KMS-11 (cell line): ENCODE results near the gene SCART1.

Experiments used
- H2AFZ ChIP-seq: fragments of 200-600 bp; sonication (generic); 2 replicates; pipeline ENCODE4 v1.6.1; 2016; ENCODE audit warnings: antibody characterized with exemption, mixed run types, low read depth
- H3K27ac ChIP-seq: fragments of 200-600 bp; sonication (generic); 2 replicates; pipeline ENCODE4 v1.6.1; 2016; ENCODE audit warnings: mild to moderate bottlenecking, mixed run types
- H3K27me3 ChIP-seq: fragments of 200-600 bp; sonication (generic); 2 replicates; pipeline ENCODE4 v1.6.1; 2017; ENCODE audit warnings: mild to moderate bottlenecking, low read depth, mixed run types, moderate library complexity; ENCODE audit not compliant: insufficient read depth
- H3K36me3 ChIP-seq: fragments of 200-600 bp; sonication (generic); 2 replicates; pipeline ENCODE4 v1.6.1; 2017; ENCODE audit warnings: mild to moderate bottlenecking, mixed run types; ENCODE audit not compliant: insufficient read depth
- H3K4me1 ChIP-seq: fragments of 200-600 bp; sonication (generic); 2 replicates; pipeline ENCODE4 v1.6.1; 2016; ENCODE audit warnings: mild to moderate bottlenecking, low read depth, mixed run types; ENCODE audit not compliant: poor library complexity, severe bottlenecking
- H3K4me2 ChIP-seq: fragments of 200-600 bp; sonication (generic); 2 replicates; pipeline ENCODE4 v1.7.0; 2016; ENCODE audit warnings: mild to moderate bottlenecking, mixed run types
- H3K4me3 ChIP-seq: fragments of 200-600 bp; sonication (generic); IDR thresholded peaks from 2 replicates; pipeline ENCODE4 v1.6.1; 2017; ENCODE audit warnings: low read depth, low read length, mixed read lengths; ENCODE audit not compliant: insufficient read depth
- H3K79me2 ChIP-seq: fragments of 200-600 bp; sonication (generic); 2 replicates; pipeline ENCODE4 v1.6.1; 2016; ENCODE audit warnings: low read depth, mixed run types; ENCODE audit not compliant: insufficient read depth
- H3K9ac ChIP-seq: fragments of 200-600 bp; sonication (generic); 2 replicates; pipeline ENCODE4 v1.6.1; 2016; ENCODE audit warnings: mild to moderate bottlenecking, mixed run types
- H4K20me1 ChIP-seq: fragments of 200-600 bp; sonication (generic); 2 replicates; pipeline ENCODE4 v1.6.1; 2016; ENCODE audit warnings: mild to moderate bottlenecking, mixed run types; ENCODE audit not compliant: insufficient read depth
- CTCF ChIP-seq: fragments of 200-600 bp; sonication (generic); conservative IDR thresholded peaks from 2 replicates; pipeline ENCODE4 v1.6.1; 2017; ENCODE audit warnings: low read depth, mild to moderate bottlenecking, antibody characterized with exemption, low read length, moderate library complexity, mixed read lengths

SCART1 gene

GRCh38 chr10:133471300-133472109, 17.8 kb downstream of the SCART1 start:
- peaks cover 10% of the 10 kb centered on the region; the same call in 1 of the 2 replicates for H3K27me3 ChIP-seq
- no peak overlapping the region for H3K4me3 ChIP-seq
- no peaks in the 10 kb centered on the region for H3K36me3 ChIP-seq
- H2AFZ ChIP-seq, result no peak overlapping the region
- H3K4me2 ChIP-seq, result no peak overlapping the region
- no peaks in the 10 kb centered on the region for H3K4me1 ChIP-seq
- no peak overlapping the region for H3K9ac ChIP-seq
- no peak for TF ChIP-seq CTCF
- H4K20me1 ChIP-seq, result no peaks in the 10 kb centered on the region
- H3K27ac ChIP-seq, result no peak overlapping the region
- H3K79me2 ChIP-seq, result no peaks in the 10 kb centered on the region

GRCh38 chr10:133473270-133473669, 19.5 kb downstream of the SCART1 start:
- Histone ChIP-seq H4K20me1 (no peaks in the 10 kb centered on the region), H3K9ac (no peak overlapping the region)
- TF ChIP-seq CTCF, result no peak

GRCh38 chr10:133474027-133474426, 20.3 kb downstream of the SCART1 start:
- H3K27me3 ChIP-seq, result peaks cover 14% of the 10 kb centered on the region; the same call in 1 of the 2 replicates
- H3K9ac ChIP-seq, result no peak overlapping the region
- H4K20me1 ChIP-seq, result no peaks in the 10 kb centered on the region

More at GRCh38 chr10:133473270-133473669, 19.5 kb downstream of the SCART1 start:
- H3K79me2 ChIP-seq, result no peaks in the 10 kb centered on the region
- no peak overlapping the region for H2AFZ ChIP-seq
- H3K36me3 ChIP-seq, result no peaks in the 10 kb centered on the region
- no peak overlapping the region for H3K27ac ChIP-seq
- no peak overlapping the region for H3K4me3 ChIP-seq
- H3K4me2 ChIP-seq, result no peak overlapping the region
- peaks cover 14% of the 10 kb centered on the region; the same call in 1 of the 2 replicates for H3K27me3 ChIP-seq
- H3K4me1 ChIP-seq, result no peaks in the 10 kb centered on the region

GRCh38 chr10:133474665-133475424, 21.1 kb downstream of the SCART1 start:
- Histone ChIP-seq H3K4me3 (no peak overlapping the region), H2AFZ (no peak overlapping the region), H3K9ac (no peak overlapping the region), H3K4me2 (no peak overlapping the region), H3K36me3 (no peaks in the 10 kb centered on the region), H3K4me1 (no peaks in the 10 kb centered on the region), H3K27me3 (peaks cover 14% of the 10 kb centered on the region; the same call in 1 of the 2 replicates), H3K27ac (no peak overlapping the region), H4K20me1 (no peaks in the 10 kb centered on the region), H3K79me2 (no peaks in the 10 kb centered on the region)
- TF ChIP-seq CTCF, result no peak

More at GRCh38 chr10:133474027-133474426, 20.3 kb downstream of the SCART1 start:
- no peak overlapping the region for H3K4me2 ChIP-seq
- H3K36me3 ChIP-seq, result no peaks in the 10 kb centered on the region
- no peak overlapping the region for H2AFZ ChIP-seq
- no peak for TF ChIP-seq CTCF
- H3K4me1 ChIP-seq, result no peaks in the 10 kb centered on the region
- no peak overlapping the region for H3K27ac ChIP-seq
- no peaks in the 10 kb centered on the region for H3K79me2 ChIP-seq
- no peak overlapping the region for H3K4me3 ChIP-seq
